GM12878 (cell line): ENCODE results near the gene PTRH2. TPM values are rescaled to one million over a fixed set of nuclear protein-coding genes. Genes with fewer than 3 reads are reported as not detected.

ENCODE experiments used
- ATAC-seq: fragments of 200-7000 bp; cut with Tn5 transposase; 3 replicates; pipeline ENCODE4 v1.9.1; 2020; ENCODE audit warnings: mild to moderate bottlenecking, moderate library complexity
- BruUV-seq: library from RNA; stranded (reverse); fragments of 400-500 nt; replicated peaks from 2 replicates; lab custom pipeline; 2021; lab: Mats Ljungman, UMichigan
- CTCF ChIA-PET: fragments of 300-600 bp; sonication (Branson Sonifier 250); formaldehyde crosslinking; extraction: SDS; loops from one replicate; lab custom pipeline; 2021; ENCODE audit warnings: inconsistent platforms; lab: Yijun Ruan, JAX
- POLR2A ChIA-PET: fragments of 350-600 bp; formaldehyde crosslinking; extraction: SDS; loops from one replicate; lab custom pipeline; 2021; ENCODE audit warnings: inconsistent platforms; lab: Charles Lee
- RAD21 ChIA-PET: fragments of 300-600 bp; sonication (Branson Sonifier 250); formaldehyde crosslinking; loops from one replicate; lab custom pipeline; 2023; ENCODE audit warnings: antibody characterized with exemption; ENCODE audit not compliant: unreplicated experiment; lab: Charles Lee
- SMC1A ChIA-PET: fragments of 300-600 bp; sonication (Branson Sonifier 250); formaldehyde crosslinking; loops from one replicate; lab custom pipeline; 2023; ENCODE audit not compliant: unreplicated experiment, uncharacterized antibody; lab: Charles Lee
- DNase-seq: peaks from one replicate; pipeline ENCODE4 v3.0.0-alpha.2; 2011; ENCODE audit warnings: low read depth, low spot score
- FAIRE-seq: peaks from 3 replicates; lab custom pipeline; 2011; peaks lifted over from hg19 to GRCh38; lab: Jason Lieb, UNC
- H2AFZ ChIP-seq: 2 replicates; pipeline ENCODE4 v1.6.0; 2011; ENCODE audit warnings: low read depth, low read length, control low read depth; ENCODE audit not compliant: control insufficient read depth
- H3K27ac ChIP-seq: 2 replicates; pipeline ENCODE4 v1.5.1; 2011; ENCODE audit warnings: control low read depth; ENCODE audit not compliant: control insufficient read depth, insufficient read depth
- H3K27me3 ChIP-seq, 2 experiments: replicated peaks in 1 of 2; 2 replicates each; pipeline versions ENCODE4 v1.6.0 to v1.6.1; 2011; ENCODE audit warnings: low read length in 1 of 2; ENCODE audit not compliant: control insufficient read depth in 2 of 2, insufficient read depth in 2 of 2
- H3K36me3 ChIP-seq, 2 experiments: 2 replicates each; pipeline ENCODE4 v1.5.1; 2011; ENCODE audit warnings: low read length in 1 of 2; ENCODE audit not compliant: control insufficient read depth in 2 of 2, insufficient read depth in 2 of 2
- H3K4me1 ChIP-seq: 2 replicates; pipeline ENCODE4 v1.6.1; 2011; ENCODE audit warnings: mild to moderate bottlenecking, low read length, moderate library complexity, mixed read lengths; ENCODE audit not compliant: control insufficient read depth, insufficient read depth
- H3K4me2 ChIP-seq: 2 replicates; pipeline ENCODE4 v1.6.0; 2011; ENCODE audit warnings: control low read depth; ENCODE audit not compliant: control insufficient read depth, insufficient read depth
- H3K4me3 ChIP-seq: fragments of 200-600 bp; sonication (generic); 2 replicates; pipeline ENCODE4 v1.5.1; 2016
- H3K79me2 ChIP-seq: 2 replicates; pipeline ENCODE4 v1.6.0; 2011; ENCODE audit warnings: low read length; ENCODE audit not compliant: control insufficient read depth, insufficient read depth
- H3K9ac ChIP-seq: 2 replicates; pipeline ENCODE4 v1.8.0; 2011; ENCODE audit warnings: low read length, control low read depth, mixed read lengths; ENCODE audit not compliant: control insufficient read depth, insufficient read depth
- H3K9me3 ChIP-seq: replicated peaks from 3 replicates; pipeline ENCODE4 v1.5.1; 2011; ENCODE audit warnings: mild to moderate bottlenecking, low read length; ENCODE audit not compliant: control insufficient read depth, insufficient read depth
- H4K20me1 ChIP-seq: 2 replicates; pipeline ENCODE4 v1.6.0; 2011; ENCODE audit not compliant: control insufficient read depth, insufficient read depth
- ATF3 ChIP-seq: IDR thresholded peaks from 2 replicates; pipeline ENCODE4 v1.6.1; 2011; ENCODE audit warnings: low read depth, mild to moderate bottlenecking, low read length, moderate library complexity, borderline replicate concordance; ENCODE audit errors: extremely low read depth
- ATF7 ChIP-seq: fragments of 450-650 bp; IDR thresholded peaks from 2 replicates; pipeline ENCODE4 v1.6.1; 2016; ENCODE audit warnings: low read depth, mild to moderate bottlenecking
- BCL11A ChIP-seq: IDR thresholded peaks from 2 replicates; pipeline ENCODE4 v1.6.1; 2011; ENCODE audit warnings: low read depth, low read length
- CHD2 ChIP-seq: IDR thresholded peaks from 2 replicates; pipeline ENCODE4 v1.6.1; 2011; ENCODE audit warnings: low read depth, low read length, improper control_type of control experiment, borderline replicate concordance
- ESRRA ChIP-seq: IDR thresholded peaks from 2 replicates; pipeline ENCODE4 v1.6.1; 2012; ENCODE audit warnings: mild to moderate bottlenecking, low read length, improper control_type of control experiment
- FOXK2 ChIP-seq: fragments of 450-650 bp; IDR thresholded peaks from 2 replicates; pipeline ENCODE4 v1.6.1; 2017; ENCODE audit warnings: mild to moderate bottlenecking, moderate library complexity
- HCFC1 ChIP-seq: fragments of 150-350 bp; IDR thresholded peaks from 2 replicates; pipeline ENCODE4 v1.6.1; 2014; ENCODE audit warnings: low read length
- KAT2A ChIP-seq: conservative IDR thresholded peaks from 2 replicates; pipeline ENCODE4 v1.6.1; 2011; ENCODE audit warnings: low read depth, low read length; ENCODE audit not compliant: control insufficient read depth
- NBN ChIP-seq: fragments of 450-650 bp; IDR thresholded peaks from 2 replicates; pipeline ENCODE4 v1.6.1; 2016
- NFYB ChIP-seq: IDR thresholded peaks from 2 replicates; pipeline ENCODE4 v1.6.1; 2011; ENCODE audit warnings: low read depth, mild to moderate bottlenecking, low read length, improper control_type of control experiment, moderate library complexity; ENCODE audit not compliant: insufficient read depth
- NKRF ChIP-seq: fragments of 450-650 bp; conservative IDR thresholded peaks from 2 replicates; pipeline ENCODE4 v1.6.1; 2017; ENCODE audit warnings: mild to moderate bottlenecking, moderate library complexity
- POLR2AphosphoS2 ChIP-seq: IDR thresholded peaks from 2 replicates; pipeline ENCODE4 v1.6.1; 2011; ENCODE audit warnings: low read depth, mild to moderate bottlenecking, low read length, improper control_type of control experiment, moderate library complexity
- RFX5 ChIP-seq: IDR thresholded peaks from 2 replicates; pipeline ENCODE4 v1.6.1; 2011; ENCODE audit warnings: low read depth, low read length, improper control_type of control experiment
- SMAD1 ChIP-seq: fragments of 450-650 bp; IDR thresholded peaks from 2 replicates; pipeline ENCODE4 v1.6.1; 2018; ENCODE audit warnings: mild to moderate bottlenecking, low read depth; ENCODE audit not compliant: partially characterized antibody
- SP1 ChIP-seq: IDR thresholded peaks from one replicate; pipeline ENCODE4 v1.6.1; 2011; ENCODE audit warnings: low read depth, low read length
- SREBF2 ChIP-seq: IDR thresholded peaks from 2 replicates; pipeline ENCODE4 v1.6.1; 2012; ENCODE audit warnings: mild to moderate bottlenecking, low read length
- SRF ChIP-seq, 2 experiments: IDR thresholded peaks; 2 replicates each; pipeline ENCODE4 v1.6.1; 2011; ENCODE audit warnings: low read depth in 2 of 2, low read length in 2 of 2, mild to moderate bottlenecking in 1 of 2, moderate library complexity in 1 of 2
- USF2 ChIP-seq: IDR thresholded peaks from 2 replicates; pipeline ENCODE4 v1.6.1; 2011; ENCODE audit warnings: low read depth, low read length, improper control_type of control experiment, borderline replicate concordance
- ZNF217 ChIP-seq: fragments of 450-650 bp; IDR thresholded peaks from 2 replicates; pipeline ENCODE4 v1.6.1; 2017; ENCODE audit warnings: antibody characterized with exemption, mild to moderate bottlenecking
- WGBS: methylation state at CpG from one replicate; pipeline ENCODE4 v1.1.6; 2016; ENCODE audit warnings: low lambda C conversion rate; ENCODE audit not compliant: insufficient replicate concordance, insufficient coverage; ENCODE audit errors: missing lambda C conversion rate; 5-methylcytosine and 5-hydroxymethylcytosine counted together
- in situ Hi-C: fragments of 300-500 bp; cut with MboI; formaldehyde crosslinking; loops from 9 replicates; pipeline ENCODE4 v1.14.3; 2018; ENCODE audit warnings: mixed read lengths
- intact Hi-C: fragments of 100-400 bp; cut with micrococcal nuclease; formaldehyde crosslinking; loops from one replicate; pipeline ENCODE4 v1.14.2; 2022; ENCODE audit not compliant: unreplicated experiment
- polyA plus RNA-seq, 11 experiments: library from polyadenylated mRNA; depleted of rRNA in 4 of 11; unstranded in 6 of 11; stranded (reverse) in 5 of 11; fragments of >200 nt; fragmentation: Nextera tagmentation in 4 of 11; fragmentation: Illumina TruSeq in 1 of 11; extraction: Ambion mirVana in 4 of 11; extraction: Trizol in 1 of 11; gene quantifications; 1 replicate in 1 of 11; 2 replicates in 10 of 11; pipeline versions ENCODE4 v1.2.1 to v1.2.3, GENCODE V29; 2011 to 2016; ENCODE audit warnings: inconsistent platforms in 2 of 11, missing spikeins in 2 of 11, low read depth in 1 of 11
- total RNA-seq, 4 experiments: library from RNA; depleted of rRNA in 3 of 4; stranded (reverse); fragments of >200 nt in 3 of 4; fragmentation: Illumina TruSeq in 1 of 4; extraction: Trizol in 1 of 4; gene quantifications; 2 replicates each; pipeline versions ENCODE4 v1.2.1 to v1.2.3, GENCODE V29; 2013 to 2021

The PTRH2 gene
- total and polyA plus RNA-seq, 10 of the 15 experiments (the other 5 are each of a cell fraction or from before 2014, with no cell fraction given) = 37.7 to 156 (median 63.4) TPM

GRCh38 chr17:59722623-59723022, 15.4 kb upstream of the PTRH2 start:
- ChIA-PET CTCF (interaction anchor here (1.3 kb wide), 1 partner anchor 53 kb away, joined by 3 read pairs; no protein-coding TSS in a partner anchor), SMC1A (interaction anchor here (1.2 to 2.3 kb wide), 3 partner anchors 11 to 32 kb away, joined by 3 to 6 read pairs (median 4); no protein-coding TSS in a partner anchor), RAD21 (no interaction called here), POLR2A (no interaction called here)
- no peak overlapping the region for H3K4me3 ChIP-seq
- FAIRE-seq = no peak
- no peak for TF ChIP-seq NFYB
- TF ChIP-seq ESRRA = no peak
- no peak for TF ChIP-seq RFX5
- TF ChIP-seq NBN = no peak
- no peak for TF ChIP-seq POLR2AphosphoS2
- no peak for TF ChIP-seq NKRF
- no peak for TF ChIP-seq SMAD1
- no peak for TF ChIP-seq SRF (IDR thresholded peaks at IDR 0.05; ENCODE audit: low read depth in 2 of 2, low read length in 2 of 2)
- TF ChIP-seq HCFC1 = no peak
- TF ChIP-seq KAT2A = no peak
- TF ChIP-seq SREBF2 = no peak
- no peak for TF ChIP-seq BCL11A
- TF ChIP-seq ZNF217 = no peak
- TF ChIP-seq FOXK2 = no peak
- TF ChIP-seq SP1 = no peak
- no peak for TF ChIP-seq USF2
- no peak for TF ChIP-seq CHD2
- no peak for TF ChIP-seq ATF7
- TF ChIP-seq ATF3 = no peak
- no peak overlapping the region for H3K9ac ChIP-seq
- H4K20me1 ChIP-seq = no peaks in the 10 kb centered on the region
- no peak for ATAC-seq
- no TSS peak for BruUV-seq
- no peak overlapping the region for H3K4me2 ChIP-seq
- no peaks in the 10 kb centered on the region for H3K4me1 ChIP-seq
- no peak overlapping the region for H3K27ac ChIP-seq
- H3K27me3 ChIP-seq = no peaks in the 10 kb centered on the region
- H3K79me2 ChIP-seq = peaks cover 18% of the 10 kb centered on the region
- WGBS = 100% methylated on average over 4 of the region's 4 CpGs
- H3K36me3 ChIP-seq = no peaks in the 10 kb centered on the region
- no peak for DNase-seq
- H3K9me3 ChIP-seq = no peaks in the 10 kb centered on the region
- H2AFZ ChIP-seq = no peak overlapping the region
- in situ Hi-C loops (no loop called here), intact Hi-C loops (no loop called here)
